Islet precursor cell (in vitro differentiated cells): ENCODE results near the gene ERGIC1.
"Not testable (repeated sequence)": the region's sequence is repeated elsewhere in the genome, so short reads cannot be mapped to it uniquely, and the experiment has no call there.

Experiments used
- DNase-seq: peaks from one replicate; pipeline ENCODE4 v3.0.0-alpha.2; 2018

The ERGIC1 gene

DNA sequence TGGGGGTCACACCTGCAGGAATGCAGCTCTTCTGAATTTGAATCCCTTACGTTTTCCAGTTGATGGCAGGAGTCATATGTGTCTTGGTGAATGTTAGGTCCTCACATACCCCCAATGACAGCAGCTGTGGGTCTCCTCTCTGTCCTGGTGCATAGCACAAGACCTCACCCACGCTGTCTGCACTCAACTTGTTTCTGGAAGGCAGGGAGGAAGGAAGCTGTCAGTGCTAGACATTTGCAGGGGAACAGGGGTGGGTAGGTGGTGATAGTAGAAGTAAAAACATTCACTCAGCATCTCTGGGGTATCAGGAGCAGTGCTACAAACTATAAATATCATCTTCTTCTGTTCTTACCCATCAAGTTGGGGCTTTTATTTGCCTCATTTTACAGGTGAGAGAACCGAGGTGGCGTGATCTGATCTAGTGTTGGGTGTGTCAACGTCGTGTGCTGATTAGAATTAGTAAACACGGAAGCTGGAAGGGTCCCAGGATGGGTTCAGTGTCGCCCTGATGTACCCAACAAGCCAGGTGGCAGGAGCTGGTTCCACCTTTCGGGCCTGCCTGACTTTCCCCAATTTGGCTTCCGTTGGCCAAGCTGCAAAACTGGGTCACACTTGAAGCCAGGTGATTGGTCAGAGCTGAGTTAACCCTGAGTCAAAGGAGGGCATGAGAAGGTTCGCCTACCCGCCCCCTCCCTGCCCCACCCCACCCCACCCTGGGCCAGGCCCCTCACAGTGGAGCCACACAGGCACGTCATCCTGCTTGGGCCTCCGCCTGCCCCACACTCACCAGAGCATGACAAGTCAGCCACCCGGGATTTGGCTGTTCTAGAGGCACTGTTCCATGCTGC is 15.8 kb downstream of the ERGIC1 start:
- no peak for DNase-seq

DNA sequence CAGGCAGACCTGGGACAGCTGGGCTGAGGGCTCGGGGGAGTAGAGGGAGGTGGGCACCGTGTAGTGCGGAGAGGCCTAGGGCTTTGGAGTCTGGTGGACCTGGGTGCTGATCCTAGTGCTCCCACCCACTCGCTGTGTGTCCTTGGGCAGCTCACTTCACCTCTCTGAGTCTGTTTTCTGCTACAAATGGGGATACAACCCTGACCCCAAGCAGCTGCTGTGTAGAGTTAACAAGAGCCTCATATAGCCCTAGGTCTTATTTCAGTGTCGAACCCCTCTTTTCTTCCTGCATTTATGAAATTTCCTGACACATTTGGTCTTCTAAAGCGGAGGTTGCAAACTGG is 16.4 kb downstream of the ERGIC1 start:
- DNase-seq: no peak

DNA sequence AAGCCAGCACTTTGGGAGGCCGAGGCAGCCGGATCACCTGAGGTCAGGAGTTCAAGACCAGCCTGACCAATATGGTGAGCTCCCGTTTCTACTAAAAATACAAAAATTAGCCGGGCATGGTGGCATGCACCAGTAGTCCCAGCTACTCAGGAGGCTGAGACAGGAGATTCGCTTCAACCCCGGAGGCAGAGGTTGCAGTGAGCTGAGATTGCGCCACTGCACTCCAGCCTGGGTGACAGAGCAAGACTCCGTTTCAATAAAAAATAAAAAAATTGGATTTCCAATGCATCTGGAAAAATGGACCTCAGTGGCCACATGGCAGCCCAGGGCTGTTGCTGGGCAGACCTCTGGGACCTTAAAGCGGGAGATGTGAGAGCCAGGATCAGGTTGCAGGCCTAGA is 17.2 kb downstream of the ERGIC1 start:
- not testable (repeated sequence) for DNase-seq

DNA sequence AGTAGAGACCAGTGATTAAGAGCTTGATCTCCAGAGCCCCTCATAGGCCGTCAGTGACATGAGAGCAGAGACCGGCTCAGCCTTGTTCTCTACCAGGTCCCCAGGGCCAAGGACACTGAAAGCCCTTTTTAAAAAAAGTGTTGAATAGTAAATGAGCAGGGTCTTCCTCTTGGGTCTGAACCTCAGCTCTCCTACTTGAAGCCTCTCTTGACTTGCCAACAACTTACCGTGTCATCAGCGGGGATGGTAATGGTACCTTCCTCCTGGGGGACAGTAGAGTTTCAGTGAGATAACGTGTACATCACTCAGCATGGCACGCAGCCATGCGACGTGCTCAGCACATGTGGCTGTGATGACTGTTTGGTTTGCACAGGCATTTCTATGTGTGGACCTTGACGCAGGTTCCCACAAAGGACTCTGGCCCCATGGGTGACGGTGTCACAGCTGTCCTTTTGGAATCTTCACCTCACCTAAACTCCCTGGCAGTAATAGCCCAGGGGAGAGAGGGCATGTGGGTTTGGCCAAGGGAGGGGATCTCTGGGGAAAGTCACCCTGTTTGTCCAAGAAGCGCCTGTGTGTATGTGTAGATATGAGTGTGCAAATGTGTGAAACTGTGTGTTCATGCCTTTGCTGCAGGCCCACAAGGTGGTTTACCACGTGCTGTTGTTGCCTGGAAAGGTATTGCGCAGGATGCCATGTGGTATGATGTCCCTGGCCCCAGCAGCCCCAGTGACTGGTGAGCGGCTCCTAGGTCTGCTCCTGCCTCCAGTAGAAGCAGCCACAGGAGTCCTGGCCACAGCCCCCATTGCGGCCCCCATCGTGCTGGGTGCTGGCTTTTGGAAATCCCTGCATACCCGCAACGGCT is 18.7 kb downstream of the ERGIC1 start:
- DNase-seq: no peak

DNA sequence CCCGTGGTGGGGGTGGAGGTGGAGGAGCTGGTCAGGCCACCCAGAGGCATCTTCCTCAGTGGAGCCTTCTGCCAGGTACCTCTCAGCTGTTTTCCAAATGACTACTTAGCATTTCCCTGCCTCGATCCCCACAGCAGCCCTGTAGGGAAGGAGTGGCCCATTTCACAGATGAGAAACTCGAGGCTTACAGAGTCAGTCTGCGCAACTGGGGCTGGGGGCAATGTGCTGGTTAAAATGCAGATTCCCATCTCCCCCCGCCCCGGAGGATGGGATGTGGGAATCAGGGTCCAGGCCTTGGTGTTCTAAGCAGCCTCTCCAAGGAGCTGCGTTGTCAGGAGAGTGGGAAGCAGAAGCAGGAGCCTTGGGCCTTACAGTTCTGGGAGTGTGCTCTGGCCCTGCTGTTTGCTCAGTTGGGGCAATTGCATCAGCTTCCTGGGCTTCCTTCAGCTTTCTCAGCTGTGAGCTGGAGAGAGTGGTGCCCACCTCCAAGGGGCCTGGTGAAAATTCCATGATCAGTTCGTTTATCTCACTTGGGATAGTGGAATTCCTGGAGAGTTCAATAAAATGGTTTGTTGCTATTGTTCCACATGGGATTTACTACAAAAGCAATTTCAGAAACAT is 19.4 kb downstream of the ERGIC1 start:
- DNase-seq: no peak

DNA sequence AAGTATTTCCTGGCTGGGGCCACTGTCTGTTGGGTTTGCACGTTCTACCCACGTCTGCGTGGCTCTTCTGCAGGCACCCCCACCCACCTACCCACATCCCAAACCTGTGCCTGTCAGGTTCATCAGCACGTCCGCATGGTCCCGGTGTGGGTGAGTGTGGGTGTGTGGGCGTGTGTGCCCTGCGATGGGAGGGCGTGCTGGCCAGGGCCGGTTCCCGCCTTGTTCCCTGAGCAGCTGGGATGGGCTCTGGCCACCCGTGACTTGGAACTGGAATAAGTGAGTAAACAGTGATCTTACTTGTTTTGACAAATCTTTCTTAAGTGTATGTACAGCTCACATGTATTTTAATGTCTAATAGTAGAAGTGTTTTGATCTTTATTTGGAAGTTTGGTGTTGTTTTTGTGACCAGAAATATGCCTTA is 20.4 kb downstream of the ERGIC1 start:
- DNase-seq: no peak

DNA sequence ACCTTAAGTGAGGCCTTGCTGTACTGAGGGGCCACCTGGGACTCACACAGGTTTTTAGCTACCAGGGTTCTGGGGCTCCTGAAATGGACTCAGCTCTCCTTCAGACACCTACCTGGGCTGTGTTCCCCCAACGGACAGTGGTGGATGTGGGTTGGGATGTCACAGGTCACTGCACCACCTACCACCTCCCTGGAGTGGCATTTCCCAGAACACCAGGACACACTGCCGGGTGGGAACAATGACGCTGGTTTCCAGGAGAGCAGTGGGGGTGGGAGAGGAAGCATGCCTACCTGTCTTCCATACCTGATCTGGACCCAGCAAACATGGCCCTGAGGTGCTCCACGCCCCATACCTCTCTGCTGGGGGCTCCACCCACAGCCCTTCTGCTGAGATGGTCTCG is 20.9 kb downstream of the ERGIC1 start:
- DNase-seq: no peak

DNA sequence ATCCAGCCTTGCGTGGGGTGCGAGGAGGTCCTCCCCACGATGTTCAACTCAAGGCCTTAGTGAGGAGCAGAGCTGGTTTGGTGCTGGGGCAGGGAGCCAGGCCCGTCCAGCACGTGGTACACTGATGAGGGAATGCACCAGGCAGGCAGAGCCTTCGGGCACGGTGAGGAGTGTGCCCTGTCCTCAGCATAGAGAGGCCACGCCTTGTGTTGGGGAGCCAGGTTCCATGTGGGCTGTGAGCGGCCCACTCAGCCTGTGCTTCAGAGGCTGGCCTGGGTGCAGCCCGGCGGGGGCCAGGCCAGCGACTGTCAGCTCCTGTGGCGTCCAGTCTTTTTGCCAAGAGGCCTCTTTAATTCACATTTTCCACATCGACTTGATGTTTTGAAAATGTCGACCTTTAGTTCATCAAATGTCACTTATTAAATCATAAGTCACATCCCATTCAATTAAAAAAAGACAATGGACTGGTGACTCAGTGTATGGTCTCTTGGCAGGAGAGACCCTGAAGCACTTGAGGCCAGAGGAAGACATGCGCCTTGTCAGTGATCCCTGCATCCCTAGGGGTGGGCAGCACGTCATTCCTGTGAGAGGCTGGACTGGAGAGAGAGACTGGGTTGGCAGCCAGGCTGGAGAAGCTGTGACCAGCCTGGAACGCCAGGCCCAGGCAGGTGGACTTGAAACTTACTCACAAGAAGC is 21.7 kb downstream of the ERGIC1 start:
- DNase-seq: no peak

DNA sequence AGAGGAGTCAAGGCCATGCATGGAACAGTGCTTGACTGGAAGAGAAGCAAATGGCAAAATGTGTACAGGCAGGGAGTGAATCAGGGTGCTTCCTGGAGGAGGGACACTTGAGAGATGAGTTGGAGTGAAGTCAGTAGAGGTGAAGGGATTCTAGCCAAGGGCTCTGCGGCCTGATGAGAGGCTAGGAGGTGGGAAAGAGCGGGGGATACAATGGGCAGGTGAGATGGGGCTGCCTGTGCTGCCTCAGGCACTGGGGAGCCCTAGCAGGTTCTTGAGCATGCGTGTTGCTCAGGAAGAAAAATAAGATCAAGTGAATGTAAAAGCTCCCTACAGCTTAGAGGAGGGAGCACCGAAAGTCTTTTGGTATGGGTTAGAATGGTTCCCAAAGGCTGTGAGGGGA is 22.3 kb downstream of the ERGIC1 start:
- DNase-seq: no peak

DNA sequence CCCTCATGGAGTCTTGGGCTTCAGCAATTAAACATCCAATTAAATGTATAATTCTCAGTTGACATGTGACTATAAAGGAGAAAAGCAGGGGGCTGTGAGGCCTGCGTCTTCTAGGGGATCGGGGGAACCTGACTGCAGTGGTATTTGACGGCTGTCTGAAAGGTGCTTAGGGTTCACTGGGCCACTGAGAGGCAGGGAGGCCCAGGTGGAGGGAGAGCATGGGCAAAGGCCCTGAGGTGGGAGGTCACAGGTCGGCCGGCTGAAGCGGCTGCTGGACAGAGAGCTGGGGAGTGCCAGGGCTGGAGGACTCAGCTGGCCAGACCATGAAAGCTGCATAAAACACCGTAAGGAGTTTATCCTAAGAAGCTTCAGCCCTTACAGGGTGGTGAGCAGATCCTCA is 23.9 kb downstream of the ERGIC1 start:
- DNase-seq: no peak

DNA sequence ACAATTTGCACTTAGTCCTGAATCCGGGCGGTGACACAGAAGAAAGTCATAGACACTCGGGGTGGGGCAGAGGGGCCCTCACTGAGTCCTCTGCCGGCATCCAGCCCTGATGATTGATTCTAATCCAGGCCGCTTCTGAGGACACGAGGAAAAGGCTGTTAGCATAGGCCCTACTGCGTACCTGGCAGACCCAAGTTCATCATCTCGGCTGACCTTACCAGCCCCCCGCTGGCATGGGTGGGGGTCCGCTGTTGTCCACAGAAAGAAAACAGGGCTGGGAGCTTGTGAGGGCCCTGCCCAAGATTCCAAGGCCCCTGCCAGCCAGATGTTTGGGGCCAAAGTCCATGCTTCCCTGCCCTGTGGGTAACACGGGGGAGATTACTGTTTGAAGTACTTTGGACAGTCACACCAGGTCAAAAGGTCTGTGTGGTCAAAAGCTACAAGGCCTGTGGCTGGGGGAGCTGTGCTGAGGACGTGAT is 24.5 kb downstream of the ERGIC1 start:
- DNase-seq: no peak

DNA sequence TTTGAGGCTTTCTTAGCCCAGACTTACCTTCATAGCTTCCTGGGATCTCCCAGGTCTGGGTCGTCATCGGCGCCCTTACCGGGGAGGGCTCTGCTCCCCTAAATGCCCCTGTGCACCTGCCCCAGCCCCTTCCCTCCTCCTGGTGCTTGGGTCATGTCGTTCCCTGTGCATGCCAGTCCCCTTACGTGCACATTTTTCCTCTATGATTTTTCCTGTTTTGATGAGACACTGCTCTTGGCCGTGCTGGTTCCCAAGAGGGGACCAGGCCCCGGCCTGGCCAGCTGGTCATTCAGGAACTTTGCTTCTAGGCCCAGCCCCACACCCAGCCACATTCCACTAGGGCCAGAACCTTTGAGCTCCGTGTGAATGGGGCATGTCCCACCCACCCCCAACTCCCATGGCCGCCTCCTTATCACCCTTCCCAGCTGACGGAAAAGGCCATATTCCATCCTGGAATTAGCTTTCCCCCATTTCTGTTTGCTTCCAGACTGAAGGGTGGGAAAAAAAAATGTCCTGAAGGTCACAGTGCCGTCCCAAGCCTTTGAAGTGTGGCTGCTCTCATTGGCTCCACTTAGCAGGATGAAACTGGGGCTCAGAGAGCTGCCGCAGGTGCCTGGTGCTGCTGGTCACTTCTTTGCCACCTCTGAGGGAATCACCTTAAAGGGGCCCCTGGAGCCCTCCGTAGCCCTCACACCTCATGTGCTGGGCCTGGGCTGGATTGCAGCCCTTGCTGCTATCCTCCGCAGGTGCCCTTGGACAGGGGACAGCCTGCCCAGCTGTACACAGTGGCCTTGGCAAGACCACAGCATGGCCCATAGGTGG is 25.1 kb downstream of the ERGIC1 start:
- DNase-seq: no peak

DNA sequence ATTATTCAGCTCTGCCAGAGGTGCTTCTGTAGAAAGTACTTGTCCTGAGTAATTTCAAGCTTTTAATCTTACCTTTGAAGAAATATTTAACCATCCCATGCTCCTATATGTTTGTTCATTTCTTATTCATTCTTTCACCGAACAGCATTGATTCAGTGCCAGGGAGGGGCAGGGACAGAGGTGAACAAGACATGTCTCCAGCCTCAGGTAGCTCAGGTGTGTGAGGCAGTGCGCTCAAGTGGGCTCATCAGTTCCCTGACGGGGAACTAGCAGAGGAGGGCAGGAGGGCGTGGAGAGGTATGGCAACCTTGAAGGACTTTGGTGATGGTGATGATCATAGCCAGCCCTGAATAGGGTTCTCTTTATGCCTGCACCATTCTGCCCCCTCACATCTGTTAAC is 25.9 kb downstream of the ERGIC1 start:
- DNase-seq: no peak

DNA sequence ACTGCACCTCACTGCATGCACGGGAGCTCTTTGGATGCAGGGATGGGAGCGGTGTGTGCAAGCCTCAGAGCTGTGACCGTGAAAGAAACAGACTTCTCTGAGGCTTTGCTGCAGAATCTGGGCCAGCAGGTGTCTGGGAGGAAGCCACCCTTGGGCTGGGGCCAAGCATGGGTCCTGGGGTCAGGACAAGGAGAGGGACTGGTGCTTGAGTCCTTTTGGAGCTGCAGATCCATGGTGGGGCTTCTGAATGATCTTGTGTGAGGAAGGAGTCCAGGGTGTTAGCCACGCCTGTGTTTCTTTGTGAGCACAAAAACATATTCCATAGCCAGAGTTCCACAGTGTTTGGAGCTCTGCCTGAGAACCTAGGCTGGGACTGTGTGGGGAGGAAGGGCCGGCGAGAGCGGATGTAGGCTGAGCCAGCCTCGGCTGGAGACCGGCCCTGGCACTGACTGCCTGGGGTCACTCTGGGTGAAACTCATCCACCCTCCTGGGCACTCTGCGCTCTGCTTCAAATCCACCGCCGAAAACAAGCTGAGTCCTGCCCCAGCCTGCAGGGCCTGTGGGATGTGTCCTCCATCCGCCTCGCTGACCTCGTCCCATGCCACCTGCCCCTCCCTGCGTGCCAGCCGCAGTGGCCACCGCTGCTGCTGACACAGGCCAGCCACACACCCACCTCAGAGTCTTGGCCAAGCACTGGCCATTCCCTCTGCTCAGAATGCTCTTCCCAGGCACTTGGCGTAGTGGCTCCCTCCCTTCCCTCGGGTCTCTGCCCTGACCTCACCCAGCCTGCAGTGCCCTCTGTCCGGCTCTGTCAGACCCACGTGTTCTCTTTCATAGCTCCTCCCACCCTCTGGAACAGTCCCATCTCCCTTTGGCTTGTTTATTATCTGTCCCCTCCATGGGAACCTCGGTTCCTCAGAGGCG is 26.7 kb downstream of the ERGIC1 start:
- no peak for DNase-seq

DNA sequence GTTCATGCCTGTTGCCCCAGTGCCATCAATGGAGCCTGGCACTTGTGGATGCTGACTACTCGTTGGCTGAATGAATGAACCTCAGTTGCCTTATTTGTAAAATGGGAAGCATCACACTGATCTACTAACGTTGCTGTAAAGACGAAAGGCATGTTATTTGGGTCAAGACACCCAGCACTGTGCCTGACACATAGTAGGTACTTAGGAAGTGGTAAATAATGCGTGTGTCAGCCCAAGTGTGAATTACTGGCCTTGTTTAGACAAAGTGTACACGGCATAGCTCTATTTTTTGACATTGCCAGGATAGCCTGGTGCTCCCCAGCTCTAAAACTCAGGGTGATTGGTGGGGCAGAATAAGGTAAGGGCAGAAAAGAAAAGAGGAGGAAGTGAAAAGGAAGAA is 27.4 kb downstream of the ERGIC1 start:
- no peak for DNase-seq

DNA sequence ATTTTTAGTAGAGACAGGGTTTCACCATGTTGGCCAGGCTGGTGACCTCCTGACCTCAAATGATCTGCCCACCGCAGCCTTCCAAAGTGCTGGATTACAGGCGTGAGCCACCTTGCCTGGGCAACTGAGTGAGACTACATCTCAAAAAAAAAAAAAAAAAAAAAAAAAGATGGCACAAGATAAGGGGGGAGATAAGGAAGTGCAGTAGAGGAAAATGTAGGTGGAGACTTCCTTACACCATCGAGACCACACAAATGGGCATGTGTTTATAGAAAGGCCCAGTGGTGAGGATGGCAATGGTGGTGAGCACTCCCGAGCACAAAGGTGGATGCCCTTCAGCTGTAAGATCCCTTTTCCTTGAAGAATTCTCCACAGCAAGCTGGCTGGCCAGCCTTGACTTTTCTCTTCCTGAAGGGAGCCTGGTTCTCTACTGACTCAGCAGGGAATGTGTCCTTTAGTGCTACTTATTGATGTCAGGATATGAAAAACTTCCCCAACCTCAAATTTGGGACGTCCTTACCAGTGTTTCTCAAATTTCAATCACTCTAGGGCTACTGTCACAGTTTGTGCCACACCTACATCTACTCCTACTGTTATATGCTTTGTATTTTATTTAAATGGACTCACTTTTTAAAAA is 28.2 kb downstream of the ERGIC1 start:
- DNase-seq: no peak

DNA sequence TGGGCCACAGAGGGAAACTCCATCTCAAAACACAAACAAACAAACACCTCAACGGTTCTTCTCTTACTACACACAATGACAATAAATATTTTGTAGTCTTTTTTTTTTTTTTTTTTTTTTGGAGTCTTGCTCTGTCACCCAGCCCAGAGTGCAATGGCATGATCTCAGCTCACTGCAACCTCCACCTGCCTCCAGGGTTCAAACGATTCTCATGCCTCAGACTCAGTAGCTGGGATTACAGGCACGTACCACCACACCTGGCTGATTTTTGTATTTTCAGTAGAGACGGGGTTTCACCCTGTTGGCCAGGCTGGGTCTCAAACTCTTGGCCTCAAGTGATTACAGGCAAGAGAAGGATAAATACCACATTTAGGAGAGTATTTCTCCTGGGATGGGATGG is 30.1 kb downstream of the ERGIC1 start:
- DNase-seq: not testable (repeated sequence)

DNA sequence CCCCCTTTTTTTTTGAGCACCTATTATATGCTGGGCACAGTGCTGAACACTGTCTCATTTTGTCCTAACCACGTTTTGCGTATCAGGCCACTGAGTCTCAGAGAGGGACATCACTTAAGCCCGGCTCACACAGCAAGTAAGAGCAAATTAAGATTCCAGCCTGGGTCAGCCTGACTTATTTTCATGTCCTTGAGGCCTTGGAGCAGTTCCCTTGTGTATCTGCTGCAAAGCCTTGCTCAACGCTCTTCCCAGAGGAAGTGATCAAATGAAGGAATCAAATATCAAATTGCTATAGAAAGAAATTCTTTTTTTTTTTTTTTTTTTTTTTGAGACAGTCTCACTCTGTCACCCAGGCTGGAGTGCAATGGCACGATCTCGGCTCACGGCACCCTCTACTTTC is 30.7 kb downstream of the ERGIC1 start:
- DNase-seq: no peak

DNA sequence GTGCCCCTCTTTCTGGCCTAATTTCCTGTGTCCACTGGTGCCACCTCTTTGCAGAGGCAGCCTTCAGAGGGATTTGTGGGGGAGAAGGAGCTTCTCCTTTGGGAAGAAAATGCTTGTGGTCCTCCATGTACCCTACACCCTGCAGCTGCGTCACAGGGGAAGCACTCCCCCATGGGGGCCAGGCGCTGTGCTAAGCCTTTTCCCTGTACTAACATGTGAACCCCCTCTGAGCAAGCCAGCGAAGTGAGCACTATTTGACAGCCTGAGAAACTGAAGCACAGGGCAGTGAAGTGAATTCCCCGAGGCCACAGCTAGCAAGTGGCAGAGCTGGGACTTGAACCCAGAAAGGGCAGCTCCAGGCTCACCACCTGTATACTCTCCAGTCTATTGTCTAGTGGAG is 32.3 kb downstream of the ERGIC1 start:
- DNase-seq: no peak
